C4-2B (cell line): Measurements from ENCODE around the gene UNC45A.

Source experiments
- ZFX ChIP-seq: fragments of 450-650 bp; IDR thresholded peaks from 2 replicates; pipeline ENCODE4 v1.6.1; 2017
- TF ChIP-seq, protein P1 (sequence below): fragments of 450-650 bp; conservative IDR thresholded peaks from 2 replicates; pipeline ENCODE4 v1.5.1; 2017; ENCODE audit warnings: mild to moderate bottlenecking

GRCh38 chr15:90957791-90958190 is 22.7 kb downstream of the UNC45A start:
- TF ChIP-seq, protein P1, sequence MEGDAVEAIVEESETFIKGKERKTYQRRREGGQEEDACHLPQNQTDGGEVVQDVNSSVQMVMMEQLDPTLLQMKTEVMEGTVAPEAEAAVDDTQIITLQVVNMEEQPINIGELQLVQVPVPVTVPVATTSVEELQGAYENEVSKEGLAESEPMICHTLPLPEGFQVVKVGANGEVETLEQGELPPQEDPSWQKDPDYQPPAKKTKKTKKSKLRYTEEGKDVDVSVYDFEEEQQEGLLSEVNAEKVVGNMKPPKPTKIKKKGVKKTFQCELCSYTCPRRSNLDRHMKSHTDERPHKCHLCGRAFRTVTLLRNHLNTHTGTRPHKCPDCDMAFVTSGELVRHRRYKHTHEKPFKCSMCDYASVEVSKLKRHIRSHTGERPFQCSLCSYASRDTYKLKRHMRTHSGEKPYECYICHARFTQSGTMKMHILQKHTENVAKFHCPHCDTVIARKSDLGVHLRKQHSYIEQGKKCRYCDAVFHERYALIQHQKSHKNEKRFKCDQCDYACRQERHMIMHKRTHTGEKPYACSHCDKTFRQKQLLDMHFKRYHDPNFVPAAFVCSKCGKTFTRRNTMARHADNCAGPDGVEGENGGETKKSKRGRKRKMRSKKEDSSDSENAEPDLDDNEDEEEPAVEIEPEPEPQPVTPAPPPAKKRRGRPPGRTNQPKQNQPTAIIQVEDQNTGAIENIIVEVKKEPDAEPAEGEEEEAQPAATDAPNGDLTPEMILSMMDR = no peak
- no peak for TF ChIP-seq ZFX
